HEK293 (cell line): ENCODE data around the gene ENAH.

Experiments used
- CTCF ChIA-PET: fragments of 350-600 bp; formaldehyde crosslinking; extraction: SDS; loops from one replicate; lab custom pipeline; 2021; ENCODE audit warnings: antibody characterized with exemption; lab: Yijun Ruan, JAX
- POLR2A ChIA-PET: fragments of 300-600 bp; formaldehyde crosslinking; extraction: SDS; loops from one replicate; lab custom pipeline; 2020; ENCODE audit warnings: antibody characterized with exemption, inconsistent platforms; lab: Yijun Ruan, JAX
- H3K27ac ChIP-seq: fragments of 200-500 bp; sonication (Bioruptor generic); 2 replicates; pipeline ENCODE4 v1.5.1; 2014; ENCODE audit warnings: low read depth, low read length, control low read depth, inconsistent platforms; ENCODE audit errors: extremely low read depth
- H3K36me3 ChIP-seq, 2 experiments: fragments of 200-500 bp in 1 of 2; sonication (Bioruptor generic) in 1 of 2; 1 replicate in 1 of 2; 2 replicates in 1 of 2; pipeline ENCODE4 v1.5.1; 2014 to 2017; ENCODE audit warnings: inconsistent platforms in 2 of 2, low read length in 2 of 2; ENCODE audit not compliant: control insufficient read depth in 2 of 2, insufficient read depth in 1 of 2
- H3K4me1 ChIP-seq: fragments of 200-500 bp; sonication (Bioruptor generic); 2 replicates; pipeline ENCODE4 v1.5.1; 2014; ENCODE audit warnings: mild to moderate bottlenecking, low read length, inconsistent platforms; ENCODE audit not compliant: control insufficient read depth, insufficient read depth
- H3K4me3 ChIP-seq: 2 replicates; pipeline ENCODE4 v1.5.1; 2011; ENCODE audit warnings: low read depth, mild to moderate bottlenecking, control low read depth, low read length, moderate library complexity
- H3K9me3 ChIP-seq: fragments of 200-500 bp; sonication (Bioruptor generic); 2 replicates; pipeline ENCODE4 v1.5.1; 2014; ENCODE audit warnings: low read depth, low read length, inconsistent platforms; ENCODE audit not compliant: control insufficient read depth, insufficient read depth
- GFI1B ChIP-seq: fragments of 450-650 bp; formaldehyde crosslinking; IDR thresholded peaks from 2 replicates; pipeline ENCODE4 v1.5.1; 2016; ENCODE audit warnings: missing biosample characterization, missing genetic modification characterization
- GLIS1 ChIP-seq: fragments of 450-650 bp; formaldehyde crosslinking; IDR thresholded peaks from 2 replicates; pipeline ENCODE4 v1.5.1; 2016; ENCODE audit warnings: missing biosample characterization, missing genetic modification characterization
- KLF1 ChIP-seq: fragments of 450-650 bp; formaldehyde crosslinking; IDR thresholded peaks from 2 replicates; pipeline ENCODE4 v1.5.1; 2016; ENCODE audit warnings: missing biosample characterization, missing genetic modification characterization
- MZF1 ChIP-seq: fragments of 450-650 bp; formaldehyde crosslinking; IDR thresholded peaks from 2 replicates; pipeline ENCODE4 v1.5.1; 2017; ENCODE audit warnings: missing biosample characterization, missing genetic modification characterization, borderline replicate concordance
- OSR2 ChIP-seq: fragments of 450-650 bp; formaldehyde crosslinking; IDR thresholded peaks from 2 replicates; pipeline ENCODE4 v1.5.1; 2016; ENCODE audit warnings: missing biosample characterization, missing genetic modification characterization
- PRDM6 ChIP-seq: fragments of 450-650 bp; formaldehyde crosslinking; IDR thresholded peaks from 2 replicates; pipeline ENCODE4 v1.5.1; 2017; ENCODE audit warnings: missing biosample characterization, missing genetic modification characterization
- WT1 ChIP-seq: fragments of 450-650 bp; formaldehyde crosslinking; IDR thresholded peaks from 2 replicates; pipeline ENCODE4 v1.5.1; 2016; ENCODE audit warnings: missing biosample characterization, missing genetic modification characterization
- ZBTB17 ChIP-seq: fragments of 450-650 bp; formaldehyde crosslinking; IDR thresholded peaks from 2 replicates; pipeline ENCODE4 v1.5.1; 2016; ENCODE audit warnings: missing biosample characterization, missing genetic modification characterization
- ZBTB20 ChIP-seq: fragments of 450-650 bp; formaldehyde crosslinking; IDR thresholded peaks from 2 replicates; pipeline ENCODE4 v1.5.1; 2016; ENCODE audit warnings: missing biosample characterization, missing genetic modification characterization
- ZNF121 ChIP-seq: fragments of 450-650 bp; formaldehyde crosslinking; IDR thresholded peaks from 2 replicates; pipeline ENCODE4 v1.5.1; 2016; ENCODE audit warnings: missing biosample characterization, missing genetic modification characterization
- ZNF341 ChIP-seq: fragments of 450-650 bp; formaldehyde crosslinking; IDR thresholded peaks from 2 replicates; pipeline ENCODE4; 2016; ENCODE audit warnings: low read depth, missing biosample characterization, missing genetic modification characterization
- ZNF529 ChIP-seq: fragments of 450-650 bp; formaldehyde crosslinking; IDR thresholded peaks from 2 replicates; pipeline ENCODE4 v1.5.1; 2017; ENCODE audit warnings: missing genetic modification characterization, missing biosample characterization; ENCODE audit not compliant: insufficient replicate concordance
- ZNF555 ChIP-seq: fragments of 450-650 bp; formaldehyde crosslinking; conservative IDR thresholded peaks from 2 replicates; pipeline ENCODE4 v1.5.1; 2017; ENCODE audit warnings: missing biosample characterization, mild to moderate bottlenecking, missing genetic modification characterization, inconsistent platforms
- ZSCAN30 ChIP-seq: fragments of 450-650 bp; IDR thresholded peaks from 2 replicates; pipeline ENCODE4 v1.5.1; 2018; ENCODE audit warnings: missing biosample characterization, mild to moderate bottlenecking, missing genetic modification characterization, moderate library complexity
- TF ChIP-seq, protein P1 (sequence below): fragments of 450-650 bp; formaldehyde crosslinking; IDR thresholded peaks from 2 replicates; pipeline ENCODE4 v1.5.1; 2016; ENCODE audit warnings: missing biosample characterization, missing genetic modification characterization
- TF ChIP-seq, protein P2 (sequence below): fragments of 450-650 bp; formaldehyde crosslinking; IDR thresholded peaks from 2 replicates; pipeline ENCODE4 v1.5.1; 2016; ENCODE audit warnings: missing biosample characterization, missing genetic modification characterization, low read depth
- TF ChIP-seq, protein P3 (sequence below): fragments of 450-650 bp; IDR thresholded peaks from 2 replicates; pipeline ENCODE4 v1.5.1; 2018; ENCODE audit warnings: missing biosample characterization, mild to moderate bottlenecking, missing genetic modification characterization
- TF ChIP-seq, protein P4 (sequence below): fragments of 450-650 bp; formaldehyde crosslinking; IDR thresholded peaks from 2 replicates; pipeline ENCODE4 v1.5.1; 2016; ENCODE audit warnings: missing biosample characterization, missing genetic modification characterization
- TF ChIP-seq, protein P5 (sequence below): fragments of 450-650 bp; formaldehyde crosslinking; IDR thresholded peaks from 2 replicates; pipeline ENCODE4 v1.5.1; 2016; ENCODE audit warnings: missing biosample characterization, missing genetic modification characterization
- TF ChIP-seq, protein P6 (sequence below): fragments of 450-650 bp; formaldehyde crosslinking; IDR thresholded peaks from 2 replicates; pipeline ENCODE4 v1.5.1; 2016; ENCODE audit warnings: missing biosample characterization, missing genetic modification characterization

ENAH gene

DNA sequence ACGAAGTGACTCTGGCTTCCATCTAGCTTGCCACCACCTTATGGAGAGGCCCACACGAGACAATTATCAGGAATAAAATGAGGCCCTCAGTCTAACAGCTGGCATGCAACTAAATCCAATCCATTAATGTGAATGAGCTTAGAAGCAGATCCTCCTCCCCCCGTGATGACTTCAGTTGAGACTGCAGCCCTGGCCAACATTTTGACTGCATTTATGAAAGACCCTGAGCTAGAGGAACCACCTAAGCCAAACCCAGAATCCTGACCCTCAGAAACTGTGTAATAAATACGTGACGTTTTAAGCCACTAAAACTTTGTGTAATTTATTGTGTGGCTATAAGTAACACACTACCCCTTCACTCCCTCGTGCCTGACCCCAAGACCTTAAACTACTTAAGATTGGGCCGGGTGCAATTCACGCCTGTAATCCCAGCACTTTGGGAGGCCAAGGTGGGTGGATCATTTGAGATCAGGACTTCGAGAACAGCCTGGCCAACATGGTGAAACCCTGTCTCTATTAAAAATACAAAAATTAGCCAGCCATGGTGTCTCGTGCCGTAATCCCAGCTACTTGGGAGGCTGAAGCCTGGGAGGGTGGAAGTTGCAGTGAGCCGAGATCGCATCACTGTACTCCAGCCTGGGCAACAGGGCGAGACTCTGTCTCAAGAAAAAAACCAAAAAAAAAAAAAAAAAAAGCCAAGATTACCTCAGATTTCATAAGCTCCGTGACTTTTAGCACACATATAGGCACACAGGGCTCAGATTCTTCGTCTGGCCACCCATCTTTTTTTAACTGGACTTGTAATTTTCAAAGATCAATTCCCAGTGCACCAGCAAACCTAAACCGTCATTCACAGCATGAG lies 72.5 kb downstream of the ENAH start:
- Histone ChIP-seq H3K4me1 (peaks cover 32% of the 10 kb centered on the region), H3K36me3 (no peaks in the 10 kb centered on the region), H3K9me3 (no peaks in the 10 kb centered on the region), H3K27ac (no peak overlapping the region; the same call in 1 of the 2 replicates), H3K4me3 (no peak overlapping the region)
- ChIA-PET CTCF (interaction anchor here (1.0 to 1.9 kb wide), 8 partner anchors 12 to 197 kb away, joined by 3 to 8 read pairs (median 4); partner anchors contain the start of gene SRP9), POLR2A (interaction anchor here (0.5 to 1.0 kb wide), 2 partner anchors 188 to 828 kb away, joined by 3 read pairs; partner anchors contain the start of gene PARP1)
- peak; percentile 23; the same call in 1 of the 2 replicates for TF ChIP-seq GLIS1 (tag by site-specific recombination)
- peak; percentile 8 for TF ChIP-seq OSR2
- TF ChIP-seq, protein P1, sequence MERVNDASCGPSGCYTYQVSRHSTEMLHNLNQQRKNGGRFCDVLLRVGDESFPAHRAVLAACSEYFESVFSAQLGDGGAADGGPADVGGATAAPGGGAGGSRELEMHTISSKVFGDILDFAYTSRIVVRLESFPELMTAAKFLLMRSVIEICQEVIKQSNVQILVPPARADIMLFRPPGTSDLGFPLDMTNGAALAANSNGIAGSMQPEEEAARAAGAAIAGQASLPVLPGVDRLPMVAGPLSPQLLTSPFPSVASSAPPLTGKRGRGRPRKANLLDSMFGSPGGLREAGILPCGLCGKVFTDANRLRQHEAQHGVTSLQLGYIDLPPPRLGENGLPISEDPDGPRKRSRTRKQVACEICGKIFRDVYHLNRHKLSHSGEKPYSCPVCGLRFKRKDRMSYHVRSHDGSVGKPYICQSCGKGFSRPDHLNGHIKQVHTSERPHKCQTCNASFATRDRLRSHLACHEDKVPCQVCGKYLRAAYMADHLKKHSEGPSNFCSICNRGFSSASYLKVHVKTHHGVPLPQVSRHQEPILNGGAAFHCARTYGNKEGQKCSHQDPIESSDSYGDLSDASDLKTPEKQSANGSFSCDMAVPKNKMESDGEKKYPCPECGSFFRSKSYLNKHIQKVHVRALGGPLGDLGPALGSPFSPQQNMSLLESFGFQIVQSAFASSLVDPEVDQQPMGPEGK (tag by site-specific recombination) = no peak; the same call in none of the 2 replicates
- TF ChIP-seq, protein P2, sequence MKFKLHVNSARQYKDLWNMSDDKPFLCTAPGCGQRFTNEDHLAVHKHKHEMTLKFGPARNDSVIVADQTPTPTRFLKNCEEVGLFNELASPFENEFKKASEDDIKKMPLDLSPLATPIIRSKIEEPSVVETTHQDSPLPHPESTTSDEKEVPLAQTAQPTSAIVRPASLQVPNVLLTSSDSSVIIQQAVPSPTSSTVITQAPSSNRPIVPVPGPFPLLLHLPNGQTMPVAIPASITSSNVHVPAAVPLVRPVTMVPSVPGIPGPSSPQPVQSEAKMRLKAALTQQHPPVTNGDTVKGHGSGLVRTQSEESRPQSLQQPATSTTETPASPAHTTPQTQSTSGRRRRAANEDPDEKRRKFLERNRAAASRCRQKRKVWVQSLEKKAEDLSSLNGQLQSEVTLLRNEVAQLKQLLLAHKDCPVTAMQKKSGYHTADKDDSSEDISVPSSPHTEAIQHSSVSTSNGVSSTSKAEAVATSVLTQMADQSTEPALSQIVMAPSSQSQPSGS (tag by site-specific recombination) = no peak
- TF ChIP-seq ZNF341 (tag by site-specific recombination) = peak; percentile 64; the same call in 1 of the 2 replicates
- TF ChIP-seq ZNF555 (tag by site-specific recombination) = no peak
- TF ChIP-seq GFI1B (tag by site-specific recombination) = no peak
- TF ChIP-seq, protein P3, sequence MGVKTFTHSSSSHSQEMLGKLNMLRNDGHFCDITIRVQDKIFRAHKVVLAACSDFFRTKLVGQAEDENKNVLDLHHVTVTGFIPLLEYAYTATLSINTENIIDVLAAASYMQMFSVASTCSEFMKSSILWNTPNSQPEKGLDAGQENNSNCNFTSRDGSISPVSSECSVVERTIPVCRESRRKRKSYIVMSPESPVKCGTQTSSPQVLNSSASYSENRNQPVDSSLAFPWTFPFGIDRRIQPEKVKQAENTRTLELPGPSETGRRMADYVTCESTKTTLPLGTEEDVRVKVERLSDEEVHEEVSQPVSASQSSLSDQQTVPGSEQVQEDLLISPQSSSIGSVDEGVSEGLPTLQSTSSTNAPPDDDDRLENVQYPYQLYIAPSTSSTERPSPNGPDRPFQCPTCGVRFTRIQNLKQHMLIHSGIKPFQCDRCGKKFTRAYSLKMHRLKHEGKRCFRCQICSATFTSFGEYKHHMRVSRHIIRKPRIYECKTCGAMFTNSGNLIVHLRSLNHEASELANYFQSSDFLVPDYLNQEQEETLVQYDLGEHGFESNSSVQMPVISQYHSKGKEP (tag by site-specific recombination) = peak; percentile 88
- peak; percentile 52 for TF ChIP-seq WT1 (tag by site-specific recombination)
- peak; percentile 77; the same call in 1 of the 2 replicates for TF ChIP-seq MZF1 (tag by site-specific recombination)
- no peak for TF ChIP-seq ZNF529 (tag by site-specific recombination)
- TF ChIP-seq, protein P4, sequence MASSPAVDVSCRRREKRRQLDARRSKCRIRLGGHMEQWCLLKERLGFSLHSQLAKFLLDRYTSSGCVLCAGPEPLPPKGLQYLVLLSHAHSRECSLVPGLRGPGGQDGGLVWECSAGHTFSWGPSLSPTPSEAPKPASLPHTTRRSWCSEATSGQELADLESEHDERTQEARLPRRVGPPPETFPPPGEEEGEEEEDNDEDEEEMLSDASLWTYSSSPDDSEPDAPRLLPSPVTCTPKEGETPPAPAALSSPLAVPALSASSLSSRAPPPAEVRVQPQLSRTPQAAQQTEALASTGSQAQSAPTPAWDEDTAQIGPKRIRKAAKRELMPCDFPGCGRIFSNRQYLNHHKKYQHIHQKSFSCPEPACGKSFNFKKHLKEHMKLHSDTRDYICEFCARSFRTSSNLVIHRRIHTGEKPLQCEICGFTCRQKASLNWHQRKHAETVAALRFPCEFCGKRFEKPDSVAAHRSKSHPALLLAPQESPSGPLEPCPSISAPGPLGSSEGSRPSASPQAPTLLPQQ (tag by site-specific recombination) = 0 out of 2 replicates have a peak, but pooled peaks have one; percentile 27
- TF ChIP-seq ZSCAN30 (tag by site-specific recombination) = peak; percentile 68; the same call in 1 of the 2 replicates
- TF ChIP-seq, protein P5, sequence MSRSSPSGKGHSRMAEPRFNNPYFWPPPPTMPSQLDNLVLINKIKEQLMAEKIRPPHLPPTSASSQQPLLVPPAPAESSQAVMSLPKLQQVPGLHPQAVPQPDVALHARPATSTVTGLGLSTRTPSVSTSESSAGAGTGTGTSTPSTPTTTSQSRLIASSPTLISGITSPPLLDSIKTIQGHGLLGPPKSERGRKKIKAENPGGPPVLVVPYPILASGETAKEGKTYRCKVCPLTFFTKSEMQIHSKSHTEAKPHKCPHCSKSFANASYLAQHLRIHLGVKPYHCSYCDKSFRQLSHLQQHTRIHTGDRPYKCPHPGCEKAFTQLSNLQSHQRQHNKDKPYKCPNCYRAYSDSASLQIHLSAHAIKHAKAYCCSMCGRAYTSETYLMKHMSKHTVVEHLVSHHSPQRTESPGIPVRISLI (tag by site-specific recombination) = peak; percentile 96
- TF ChIP-seq, protein P6, sequence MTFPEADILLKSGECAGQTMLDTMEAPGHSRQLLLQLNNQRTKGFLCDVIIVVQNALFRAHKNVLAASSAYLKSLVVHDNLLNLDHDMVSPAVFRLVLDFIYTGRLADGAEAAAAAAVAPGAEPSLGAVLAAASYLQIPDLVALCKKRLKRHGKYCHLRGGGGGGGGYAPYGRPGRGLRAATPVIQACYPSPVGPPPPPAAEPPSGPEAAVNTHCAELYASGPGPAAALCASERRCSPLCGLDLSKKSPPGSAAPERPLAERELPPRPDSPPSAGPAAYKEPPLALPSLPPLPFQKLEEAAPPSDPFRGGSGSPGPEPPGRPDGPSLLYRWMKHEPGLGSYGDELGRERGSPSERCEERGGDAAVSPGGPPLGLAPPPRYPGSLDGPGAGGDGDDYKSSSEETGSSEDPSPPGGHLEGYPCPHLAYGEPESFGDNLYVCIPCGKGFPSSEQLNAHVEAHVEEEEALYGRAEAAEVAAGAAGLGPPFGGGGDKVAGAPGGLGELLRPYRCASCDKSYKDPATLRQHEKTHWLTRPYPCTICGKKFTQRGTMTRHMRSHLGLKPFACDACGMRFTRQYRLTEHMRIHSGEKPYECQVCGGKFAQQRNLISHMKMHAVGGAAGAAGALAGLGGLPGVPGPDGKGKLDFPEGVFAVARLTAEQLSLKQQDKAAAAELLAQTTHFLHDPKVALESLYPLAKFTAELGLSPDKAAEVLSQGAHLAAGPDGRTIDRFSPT (tag by site-specific recombination) = no peak
- TF ChIP-seq PRDM6 (tag by site-specific recombination) = 0 out of 2 replicates have a peak, but pooled peaks have one; percentile 29
- TF ChIP-seq ZBTB17 = peak; percentile 43; the same call in 1 of the 2 replicates
- TF ChIP-seq ZBTB20 (tag by site-specific recombination) = peak; percentile 76; the same call in 1 of the 2 replicates
- TF ChIP-seq KLF1 (tag by site-specific recombination) = 0 out of 2 replicates have a peak, but pooled peaks have one; percentile 22
- no peak for TF ChIP-seq ZNF121 (tag by site-specific recombination)
